ENCODE results near the gene MAP3K3. TPM values are rescaled to one million over a fixed set of nuclear protein-coding genes. Genes with fewer than 3 reads are reported as not detected.

MAP3K3 gene
- total RNA-seq, 1 experiment from 2014 or later: 24.3 TPM

GRCh38 chr17:63652106-63652505 lies 29.9 kb downstream of the MAP3K3 start:
- TF ChIP-seq, protein P1, sequence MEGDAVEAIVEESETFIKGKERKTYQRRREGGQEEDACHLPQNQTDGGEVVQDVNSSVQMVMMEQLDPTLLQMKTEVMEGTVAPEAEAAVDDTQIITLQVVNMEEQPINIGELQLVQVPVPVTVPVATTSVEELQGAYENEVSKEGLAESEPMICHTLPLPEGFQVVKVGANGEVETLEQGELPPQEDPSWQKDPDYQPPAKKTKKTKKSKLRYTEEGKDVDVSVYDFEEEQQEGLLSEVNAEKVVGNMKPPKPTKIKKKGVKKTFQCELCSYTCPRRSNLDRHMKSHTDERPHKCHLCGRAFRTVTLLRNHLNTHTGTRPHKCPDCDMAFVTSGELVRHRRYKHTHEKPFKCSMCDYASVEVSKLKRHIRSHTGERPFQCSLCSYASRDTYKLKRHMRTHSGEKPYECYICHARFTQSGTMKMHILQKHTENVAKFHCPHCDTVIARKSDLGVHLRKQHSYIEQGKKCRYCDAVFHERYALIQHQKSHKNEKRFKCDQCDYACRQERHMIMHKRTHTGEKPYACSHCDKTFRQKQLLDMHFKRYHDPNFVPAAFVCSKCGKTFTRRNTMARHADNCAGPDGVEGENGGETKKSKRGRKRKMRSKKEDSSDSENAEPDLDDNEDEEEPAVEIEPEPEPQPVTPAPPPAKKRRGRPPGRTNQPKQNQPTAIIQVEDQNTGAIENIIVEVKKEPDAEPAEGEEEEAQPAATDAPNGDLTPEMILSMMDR (conservative IDR thresholded peaks at IDR 0.05): no peak
- Mint-ChIP-seq H3K4me1 (peaks cover 12 to 14% of the 10 kb centered on the region in 2 experiments), H3K4me3 (no peak overlapping the region), H3K27me3 (ENCODE audit: low read depth) (no peaks in the 10 kb centered on the region), H3K9me3 (no peaks in the 10 kb centered on the region), H3K27ac (no peak overlapping the region), H3K36me3 (ENCODE audit: insufficient read depth in 1 of 3, low read depth in 3 of 3) (peaks cover 6 to 25% (median 16%) of the 10 kb centered on the region in 3 experiments; a peak in 5 of 7 replicates)
- Histone ChIP-seq H3K4ac (ENCODE audit: low read depth, low read length) (no peak overlapping the region), H4K5ac (ENCODE audit: insufficient read length, low read depth, low read length) (no peak overlapping the region), H3T11ph (ENCODE audit: low read length) (no peak overlapping the region), H2BK20ac (ENCODE audit: low read depth, low read length, poor library complexity, severe bottlenecking) (no peak overlapping the region), H3K79me1 (ENCODE audit: insufficient read depth, low read depth, low read length, poor library complexity, severe bottlenecking) (peaks cover 3% of the 10 kb centered on the region), H4K8ac (replicated peaks; ENCODE audit: insufficient read length, low read depth, low read length) (no peak overlapping the region), H3K9ac (ENCODE audit: extremely low read depth, insufficient read length, low read length) (no peak overlapping the region), H2BK120ac (ENCODE audit: low read depth, low read length, poor library complexity, severe bottlenecking) (no peak overlapping the region), H3K79me2 (ENCODE audit: insufficient read depth, low read length) (no peaks in the 10 kb centered on the region), H3K9me3 (ENCODE audit: control insufficient read depth, low read depth, low read length) (no peaks in the 10 kb centered on the region), H2AFZ (ENCODE audit: low read length) (no peak overlapping the region), H3K14ac (ENCODE audit: insufficient read depth, low read length) (no peak overlapping the region), H3K4me1 (ENCODE audit: insufficient read depth, low read length) (peaks cover 4% of the 10 kb centered on the region; the same call in 1 of the 2 replicates), H3K27ac (ENCODE audit: insufficient read length, low read depth, low read length) (no peak overlapping the region), H4K20me1 (ENCODE audit: control insufficient read depth, insufficient read depth, insufficient read length) (no peaks in the 10 kb centered on the region), H4K91ac (ENCODE audit: insufficient read length, low read depth, low read length) (no peak overlapping the region), H3K23ac (ENCODE audit: insufficient read length, low read depth, low read length) (no peak overlapping the region), H2BK12ac (ENCODE audit: insufficient read length, low read depth, low read length) (no peak overlapping the region), H3K4me2 (ENCODE audit: insufficient read depth, insufficient read length, low read length) (no peak overlapping the region), H3K56ac (ENCODE audit: insufficient read length, low read depth, low read length) (no peak overlapping the region), H3K18ac (ENCODE audit: insufficient read length, low read depth, low read length) (no peak overlapping the region), H3K27me3 (ENCODE audit: insufficient read depth, low read length) (no peaks in the 10 kb centered on the region), H3K23me2 (ENCODE audit: insufficient read length, low read depth, low read length, poor library complexity, severe bottlenecking) (no peaks in the 10 kb centered on the region), H2AK5ac (ENCODE audit: insufficient read length, low read length) (no peak overlapping the region), H2BK5ac (ENCODE audit: insufficient read length, low read length) (no peak overlapping the region), H2BK15ac (ENCODE audit: low read depth, low read length) (no peak overlapping the region)
- no CpG with 5 or more reads among the region's 3 CpGs for WGBS (ENCODE audit: extremely low coverage, insufficient read length, low lambda C conversion rate)
- DNase-seq: no peak
